H1 (cell line): ENCODE data around the gene CHFR. TPM values are rescaled to one million over a fixed set of nuclear protein-coding genes. Genes with fewer than 3 reads are reported as not detected.

Source experiments
- CTCF ChIA-PET: fragments of 300-600 bp; sonication (Branson Sonifier 250); formaldehyde crosslinking; loops from one replicate; lab custom pipeline; 2021; ENCODE audit not compliant: partially characterized antibody; lab: Charles Lee
- POLR2A ChIA-PET: fragments of 300-600 bp; sonication (Branson Sonifier 250); formaldehyde crosslinking; loops from one replicate; lab custom pipeline; 2021; ENCODE audit warnings: inconsistent platforms; ENCODE audit not compliant: partially characterized antibody; lab: Charles Lee
- DNase-seq, 2 experiments: peaks; one replicate each; pipeline versions ENCODE4 v3.0.0 to v3.0.0-alpha.2; 2010 to 2022; ENCODE audit warnings: low spot score in 2 of 2, low read depth in 1 of 2, mixed read lengths in 1 of 2
- FAIRE-seq: peaks from 2 replicates; lab custom pipeline; 2011; peaks lifted over from hg19 to GRCh38; lab: Jason Lieb, UNC
- H2AFZ ChIP-seq: 2 replicates; pipeline ENCODE4 v1.8.1; 2012; ENCODE audit warnings: low read length, inconsistent platforms
- H2AK5ac ChIP-seq: 2 replicates; pipeline ENCODE4 v1.6.1; 2013; ENCODE audit warnings: low read depth, low read length
- H2BK120ac ChIP-seq: replicated peaks from 2 replicates; pipeline ENCODE3; 2013; ENCODE audit warnings: low read depth, low read length, inconsistent platforms
- H2BK12ac ChIP-seq: 2 replicates; pipeline ENCODE4 v1.6.1; 2013; ENCODE audit warnings: low read depth, low read length
- H2BK15ac ChIP-seq: 2 replicates; pipeline ENCODE4 v1.6.1; 2013; ENCODE audit warnings: low read length
- H2BK20ac ChIP-seq: 2 replicates; pipeline ENCODE4 v1.6.1; 2013; ENCODE audit warnings: low read length
- H2BK5ac ChIP-seq: 2 replicates; pipeline ENCODE4 v1.6.1; 2013; ENCODE audit warnings: low read depth, low read length
- H3K14ac ChIP-seq: 2 replicates; pipeline ENCODE4 v1.6.1; 2013; ENCODE audit warnings: inconsistent platforms; ENCODE audit not compliant: insufficient read length
- H3K18ac ChIP-seq: 2 replicates; pipeline ENCODE4 v1.6.1; 2013; ENCODE audit warnings: low read length; ENCODE audit errors: extremely low read depth
- H3K23ac ChIP-seq: 2 replicates; pipeline ENCODE4 v1.6.1; 2013; ENCODE audit warnings: inconsistent platforms; ENCODE audit not compliant: insufficient read length
- H3K23me2 ChIP-seq: 2 replicates; pipeline ENCODE4 v1.6.1; 2013; ENCODE audit warnings: low read depth, low read length
- H3K27ac ChIP-seq: 2 replicates; pipeline ENCODE4 v1.6.1; 2011; ENCODE audit warnings: low read depth, low read length, inconsistent platforms
- H3K27me3 ChIP-seq, 4 experiments: replicated peaks in 1 of 4; 1 replicate in 1 of 4; 2 replicates in 3 of 4; pipeline versions ENCODE4 v1.6.1 to v1.8.1; 2011 to 2013; ENCODE audit warnings: low read length in 3 of 4, mild to moderate bottlenecking in 3 of 4, inconsistent platforms in 2 of 4, mixed read lengths in 2 of 4, moderate library complexity in 1 of 4; ENCODE audit not compliant: control insufficient read depth in 3 of 4, insufficient read depth in 3 of 4; ENCODE audit errors: extremely low read depth in 1 of 4
- H3K36me3 ChIP-seq, 4 experiments: 2 replicates each; pipeline versions ENCODE4 v1.6.1 to v1.8.1; 2011 to 2013; ENCODE audit warnings: mild to moderate bottlenecking in 4 of 4, low read length in 3 of 4, moderate library complexity in 2 of 4, control low read depth in 1 of 4, inconsistent platforms in 1 of 4; ENCODE audit not compliant: insufficient read depth in 4 of 4, control insufficient read depth in 2 of 4
- H3K4ac ChIP-seq: replicated peaks from 2 replicates; pipeline ENCODE3; 2013; ENCODE audit warnings: low read length, low read depth, mixed read lengths, inconsistent platforms; ENCODE audit not compliant: insufficient read length
- H3K4me1 ChIP-seq, 4 experiments: replicated peaks in 1 of 4; 1 replicate in 1 of 4; 2 replicates in 3 of 4; pipeline versions ENCODE4 v1.6.1 to v1.8.1; 2011 to 2013; ENCODE audit warnings: low read length in 3 of 4, inconsistent platforms in 2 of 4, mixed read lengths in 1 of 4; ENCODE audit not compliant: insufficient read depth in 4 of 4, control insufficient read depth in 3 of 4
- H3K4me2 ChIP-seq, 2 experiments: 2 replicates each; pipeline versions ENCODE4 v1.6.1 to v1.8.1; 2011 to 2013; ENCODE audit warnings: low read depth in 2 of 2, low read length in 2 of 2, control low read depth in 1 of 2, inconsistent platforms in 1 of 2, mild to moderate bottlenecking in 1 of 2; ENCODE audit not compliant: insufficient read depth in 1 of 2
- H3K4me3 ChIP-seq, 4 experiments: fragments of 200-600, 300-600 bp in 1 of 4; sonication (generic), shearing (Covaris generic), sonication (Bioruptor Twin) in 1 of 4; 2 replicates each; pipeline versions ENCODE4 v1.5.1 to v1.8.1; 2011 to 2016; ENCODE audit warnings: low read length in 4 of 4, low read depth in 3 of 4, control low read depth in 2 of 4, inconsistent platforms in 2 of 4, mild to moderate bottlenecking in 2 of 4, mixed read lengths in 1 of 4, moderate library complexity in 1 of 4; ENCODE audit not compliant: insufficient read depth in 2 of 4; ENCODE audit errors: extremely low read depth in 1 of 4
- H3K56ac ChIP-seq: replicated peaks from 2 replicates; pipeline ENCODE3; 2013; ENCODE audit warnings: low read depth, mild to moderate bottlenecking, mixed read lengths, low read length, inconsistent platforms; ENCODE audit not compliant: insufficient read length
- H3K79me1 ChIP-seq: 2 replicates; pipeline ENCODE4 v1.6.1; 2013; ENCODE audit warnings: low read depth, low read length, control low read depth
- H3K79me2 ChIP-seq, 2 experiments: 2 replicates each; pipeline versions ENCODE4 v1.6.1 to v1.8.1; 2012 to 2013; ENCODE audit warnings: low read length in 2 of 2, mild to moderate bottlenecking in 2 of 2, inconsistent platforms in 1 of 2; ENCODE audit not compliant: insufficient read depth in 2 of 2, control insufficient read depth in 1 of 2
- H3K9ac ChIP-seq, 4 experiments: replicated peaks in 1 of 4; 1 replicate in 1 of 4; 2 replicates in 3 of 4; pipeline versions ENCODE4 v1.6.1 to v1.8.1; 2011 to 2013; ENCODE audit warnings: low read depth in 3 of 4, low read length in 3 of 4, control low read depth in 2 of 4, mild to moderate bottlenecking in 2 of 4, moderate library complexity in 2 of 4, inconsistent platforms in 1 of 4; ENCODE audit errors: extremely low read depth in 1 of 4
- H3K9me3 ChIP-seq, 2 experiments: 2 replicates each; pipeline versions ENCODE4 v1.6.1 to v1.8.1; 2012 to 2013; ENCODE audit warnings: mild to moderate bottlenecking in 2 of 2, moderate library complexity in 2 of 2, control low read depth in 1 of 2, inconsistent platforms in 1 of 2, low read depth in 1 of 2, low read length in 1 of 2, mixed read lengths in 1 of 2; ENCODE audit not compliant: insufficient read depth in 2 of 2
- H4K20me1 ChIP-seq, 2 experiments: replicated peaks in 1 of 2; 2 replicates each; pipeline versions ENCODE3 to v1.8.1; 2011 to 2013; ENCODE audit warnings: inconsistent platforms in 2 of 2, low read length in 2 of 2, mild to moderate bottlenecking in 1 of 2; ENCODE audit not compliant: insufficient read depth in 2 of 2, control insufficient read depth in 1 of 2
- H4K5ac ChIP-seq: 2 replicates; pipeline ENCODE4 v1.6.1; 2013; ENCODE audit warnings: low read length, low read depth, mixed read lengths, inconsistent platforms; ENCODE audit not compliant: insufficient read length
- H4K8ac ChIP-seq: 2 replicates; pipeline ENCODE4 v1.8.0; 2013; ENCODE audit warnings: mild to moderate bottlenecking, moderate library complexity, low read length, inconsistent platforms; ENCODE audit not compliant: insufficient read depth; ENCODE audit errors: extremely low read depth
- H4K91ac ChIP-seq: replicated peaks from 2 replicates; pipeline ENCODE3; 2013; ENCODE audit warnings: low read length, mixed read lengths, inconsistent platforms; ENCODE audit not compliant: insufficient read length
- NANOG ChIP-seq: IDR thresholded peaks from 2 replicates; pipeline ENCODE4 v1.6.1; 2011; ENCODE audit warnings: low read length, low read depth, mild to moderate bottlenecking, inconsistent platforms; ENCODE audit not compliant: insufficient read depth, poor library complexity, severe bottlenecking
- RXRA ChIP-seq: IDR thresholded peaks from 2 replicates; pipeline ENCODE4 v1.6.1; 2011; ENCODE audit warnings: low read depth, mild to moderate bottlenecking, low read length, moderate library complexity; ENCODE audit not compliant: insufficient read depth
- SRF ChIP-seq: IDR thresholded peaks from 2 replicates; pipeline ENCODE4 v1.6.1; 2011; ENCODE audit warnings: mild to moderate bottlenecking, low read depth, low read length, moderate library complexity
- TAF1 ChIP-seq: IDR thresholded peaks from 2 replicates; pipeline ENCODE4 v1.6.1; 2011; ENCODE audit warnings: mild to moderate bottlenecking, low read depth, low read length
- TEAD4 ChIP-seq: IDR thresholded peaks from 2 replicates; pipeline ENCODE4 v1.6.1; 2012; ENCODE audit warnings: low read depth, low read length, inconsistent platforms, mixed read lengths
- WGBS, 2 experiments: shearing (Covaris generic) in 1 of 2; methylation state at CpG; one replicate each; pipeline versions ENCODE4 v1.1.6 to v1.1.7; 2013 to 2015; ENCODE audit warnings: low lambda C conversion rate in 2 of 2, mixed read lengths in 2 of 2, inconsistent platforms in 1 of 2, low coverage in 1 of 2, missing lambda C conversion rate in 1 of 2; ENCODE audit not compliant: insufficient replicate concordance in 2 of 2, insufficient coverage in 1 of 2, insufficient read length in 1 of 2; ENCODE audit errors: extremely low coverage in 1 of 2, missing lambda C conversion rate in 1 of 2; 5-methylcytosine and 5-hydroxymethylcytosine counted together
- polyA plus RNA-seq, 7 experiments: library from polyadenylated mRNA; depleted of rRNA in 3 of 7; stranded (reverse) in 5 of 7; unstranded in 2 of 7; fragments of >200 nt in 5 of 7; fragments of 200-250 nt in 2 of 7; gene quantifications; 1 replicate in 5 of 7; 2 replicates in 1 of 7; 4 replicates in 1 of 7; pipeline versions ENCODE4 v1.2.1 to v1.2.3, GENCODE V29; 2011 to 2013; ENCODE audit warnings: missing spikeins in 2 of 7, mixed read lengths in 2 of 7
- total RNA-seq: library from RNA; stranded (reverse); fragmentation: NEBNext Ultra II Directional; extraction: Animal tissue kit (Norgen Biotek cat#: 25700); gene quantifications from 2 replicates; pipeline ENCODE4 v1.2.1, GENCODE V29; 2021
- TF ChIP-seq, protein P1 (sequence below), 3 experiments: IDR thresholded peaks; 1 replicate in 2 of 3; 2 replicates in 1 of 3; pipeline versions ENCODE4 v1.5.1 to v1.6.1; 2011; ENCODE audit warnings: low read length in 3 of 3, mild to moderate bottlenecking in 3 of 3, inconsistent platforms in 2 of 3, low read depth in 1 of 3, moderate library complexity in 1 of 3; ENCODE audit not compliant: insufficient read depth in 1 of 3; ENCODE audit errors: control extremely low read depth in 1 of 3

The CHFR gene
- total and polyA plus RNA-seq, 2 of the 8 experiments (the other 6 are each of a cell fraction or from before 2014, with no cell fraction given): 31.4 to 44.6 TPM

DNA sequence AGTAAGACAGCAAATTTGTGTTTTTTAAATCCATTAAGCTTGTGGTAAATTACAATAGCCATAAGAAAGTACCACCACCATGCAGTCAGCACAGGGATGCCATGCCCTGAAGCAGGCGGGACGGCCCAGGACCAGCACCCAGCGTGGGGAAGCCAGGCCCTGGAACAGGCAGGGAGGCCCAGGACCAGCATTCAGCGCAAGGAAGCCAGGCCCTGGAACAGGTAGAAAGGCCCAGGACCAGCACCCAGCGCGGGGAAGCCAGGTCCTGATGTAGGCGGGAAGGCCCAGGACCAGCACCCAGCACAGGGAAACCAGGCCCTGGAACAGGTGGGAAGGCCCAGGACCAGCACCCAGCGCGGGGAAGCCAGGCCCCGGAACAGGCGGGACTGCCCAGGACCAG, 13.2 kb downstream of the CHFR start:
- FAIRE-seq (no peak), DNase-seq (no peak)
- H3K36me3 ChIP-seq: peaks cover 4 to 35% (median 16%) of the 10 kb centered on the region in 4 experiments; a peak in 5 of 8 replicates
- no peak overlapping the region for H4K91ac ChIP-seq
- peaks cover 0 to 4% of the 10 kb centered on the region in 2 experiments for H4K20me1 ChIP-seq
- H3K79me1 ChIP-seq: no peaks in the 10 kb centered on the region
- no peak overlapping the region for H2BK15ac ChIP-seq
- H3K56ac ChIP-seq: no peak overlapping the region
- H2AFZ ChIP-seq: no peak overlapping the region
- H3K9ac ChIP-seq: no peak overlapping the region
- H3K23me2 ChIP-seq: no peaks in the 10 kb centered on the region
- no peak overlapping the region for H3K4me2 ChIP-seq
- no peaks in the 10 kb centered on the region for H3K79me2 ChIP-seq
- H2BK20ac ChIP-seq: no peak overlapping the region
- H3K18ac ChIP-seq: no peak overlapping the region
- ChIA-PET POLR2A (no interaction called here), CTCF (no interaction called here)
- H3K14ac ChIP-seq: no peak overlapping the region
- TF ChIP-seq RXRA: no peak
- TF ChIP-seq NANOG: no peak
- no peak for TF ChIP-seq TAF1
- TF ChIP-seq SRF: no peak
- no peak for TF ChIP-seq TEAD4
- TF ChIP-seq, protein P1, sequence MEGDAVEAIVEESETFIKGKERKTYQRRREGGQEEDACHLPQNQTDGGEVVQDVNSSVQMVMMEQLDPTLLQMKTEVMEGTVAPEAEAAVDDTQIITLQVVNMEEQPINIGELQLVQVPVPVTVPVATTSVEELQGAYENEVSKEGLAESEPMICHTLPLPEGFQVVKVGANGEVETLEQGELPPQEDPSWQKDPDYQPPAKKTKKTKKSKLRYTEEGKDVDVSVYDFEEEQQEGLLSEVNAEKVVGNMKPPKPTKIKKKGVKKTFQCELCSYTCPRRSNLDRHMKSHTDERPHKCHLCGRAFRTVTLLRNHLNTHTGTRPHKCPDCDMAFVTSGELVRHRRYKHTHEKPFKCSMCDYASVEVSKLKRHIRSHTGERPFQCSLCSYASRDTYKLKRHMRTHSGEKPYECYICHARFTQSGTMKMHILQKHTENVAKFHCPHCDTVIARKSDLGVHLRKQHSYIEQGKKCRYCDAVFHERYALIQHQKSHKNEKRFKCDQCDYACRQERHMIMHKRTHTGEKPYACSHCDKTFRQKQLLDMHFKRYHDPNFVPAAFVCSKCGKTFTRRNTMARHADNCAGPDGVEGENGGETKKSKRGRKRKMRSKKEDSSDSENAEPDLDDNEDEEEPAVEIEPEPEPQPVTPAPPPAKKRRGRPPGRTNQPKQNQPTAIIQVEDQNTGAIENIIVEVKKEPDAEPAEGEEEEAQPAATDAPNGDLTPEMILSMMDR (IDR thresholded peaks at IDR 0.05; ENCODE audit: control extremely low read depth in 1 of 3, insufficient read depth in 1 of 3, low read depth in 1 of 3, low read length in 3 of 3): no peak
- H3K9me3 ChIP-seq: no peaks in the 10 kb centered on the region
- no peak overlapping the region for H2AK5ac ChIP-seq
- no peak overlapping the region for H3K27ac ChIP-seq
- H2BK120ac ChIP-seq: no peak overlapping the region
- H2BK5ac ChIP-seq: no peak overlapping the region
- H3K4me1 ChIP-seq: no peaks in the 10 kb centered on the region
- no peak overlapping the region for H2BK12ac ChIP-seq
- no peak overlapping the region for H3K4ac ChIP-seq
- no peaks in the 10 kb centered on the region for H3K27me3 ChIP-seq
- H3K23ac ChIP-seq: no peak overlapping the region
- peak overlapping the region; percentile 85; the same call in 1 of the 2 replicates for H4K8ac ChIP-seq
- no peak overlapping the region for H4K5ac ChIP-seq
- 94% methylated on average over 9 of the region's 11 CpGs; no CpG with 5 or more reads in 1 of the 2 experiments for WGBS, 2 experiments
- H3K4me3 ChIP-seq: no peak overlapping the region
